K562 (cell line): ENCODE data around the gene CRYM. TPM values are rescaled to one million over a fixed set of nuclear protein-coding genes. Genes with fewer than 3 reads are reported as not detected.

Source experiments
- ATAC-seq: fragments of 200-7000 bp; cut with Tn5 transposase; 3 replicates; pipeline ENCODE4 v1.9.1; 2020; ENCODE audit warnings: moderate library complexity
- BruUV-seq: library from RNA; stranded (reverse); fragments of 400-500 nt; replicated peaks from 2 replicates; lab custom pipeline; 2021; lab: Mats Ljungman, UMichigan
- CTCF ChIA-PET: fragments of 300-600 bp; formaldehyde crosslinking; extraction: SDS; loops from one replicate; lab custom pipeline; 2021; ENCODE audit warnings: low intra/inter-chr PET ratio; lab: Yijun Ruan, JAX
- POLR2A ChIA-PET: fragments of 300-600, 350-650 bp; sonication (Branson Sonifier 250); formaldehyde crosslinking; extraction: SDS; loops from one replicate; lab custom pipeline; 2021; ENCODE audit warnings: antibody characterized with exemption, inconsistent platforms; lab: Yijun Ruan, JAX
- DNase-seq, 4 experiments: peaks; one replicate each; pipeline versions ENCODE4 v3.0.0 to v3.0.0-alpha.2; 2011 to 2018; ENCODE audit warnings: low spot score in 3 of 4, mixed read lengths in 3 of 4; ENCODE audit errors: extremely low read depth in 1 of 4
- FAIRE-seq: peaks from 2 replicates; lab custom pipeline; 2011; peaks lifted over from hg19 to GRCh38; lab: Jason Lieb, UNC
- H2AFZ ChIP-seq: 2 replicates; pipeline ENCODE4 v1.6.0; 2011; ENCODE audit warnings: low read depth, low read length, control low read depth, inconsistent platforms
- H3K27ac ChIP-seq: fragments of 200-600 bp; 3 replicates; pipeline ENCODE4 v1.8.0; 2011; ENCODE audit warnings: low read depth, mild to moderate bottlenecking, control low read depth, inconsistent platforms, low read length, moderate library complexity, mixed read lengths; ENCODE audit errors: extremely low read depth
- H3K27me3 ChIP-seq, 2 experiments: fragments of 300-600 bp in 1 of 2; 2 replicates in 1 of 2; 3 replicates in 1 of 2; pipeline versions ENCODE4 v1.6.0 to v1.8.0; 2011; ENCODE audit warnings: inconsistent platforms in 2 of 2, low read length in 2 of 2, mild to moderate bottlenecking in 1 of 2, mixed read lengths in 1 of 2, moderate library complexity in 1 of 2; ENCODE audit not compliant: control insufficient read depth in 2 of 2, insufficient read depth in 2 of 2
- H3K36me3 ChIP-seq: fragments of 300-600 bp; 3 replicates; pipeline ENCODE4 v1.8.0; 2011; ENCODE audit warnings: mild to moderate bottlenecking, low read length, inconsistent platforms; ENCODE audit not compliant: control insufficient read depth, insufficient read depth
- H3K4me1 ChIP-seq, 2 experiments: fragments of 200-600 bp in 1 of 2; replicated peaks in 1 of 2; 2 replicates in 1 of 2; 3 replicates in 1 of 2; pipeline versions ENCODE4 v1.5.1 to v1.8.0; 2011; ENCODE audit warnings: inconsistent platforms in 2 of 2, low read length in 2 of 2, mild to moderate bottlenecking in 1 of 2, mixed read lengths in 1 of 2, moderate library complexity in 1 of 2; ENCODE audit not compliant: control insufficient read depth in 2 of 2, insufficient read depth in 2 of 2
- H3K4me2 ChIP-seq: 2 replicates; pipeline ENCODE4 v1.6.1; 2011; ENCODE audit warnings: low read length, control low read depth, inconsistent platforms, mixed read lengths; ENCODE audit not compliant: insufficient read depth
- H3K4me3 ChIP-seq: fragments of 200-600 bp; sonication (generic), shearing (Covaris generic); 2 replicates; pipeline ENCODE4 v1.5.1; 2016; ENCODE audit warnings: control low read depth, inconsistent platforms
- H3K79me2 ChIP-seq: fragments of 200-600 bp; 3 replicates; pipeline ENCODE4 v1.8.0; 2011; ENCODE audit warnings: low read length, inconsistent platforms; ENCODE audit not compliant: control insufficient read depth, insufficient read depth
- H3K9ac ChIP-seq, 2 experiments: 2 replicates each; pipeline versions ENCODE4 v1.6.0 to v1.6.1; 2011; ENCODE audit warnings: low read depth in 2 of 2, low read length in 2 of 2, control low read depth in 1 of 2, inconsistent platforms in 1 of 2, mild to moderate bottlenecking in 1 of 2, mixed read lengths in 1 of 2; ENCODE audit not compliant: insufficient read depth in 1 of 2
- H3K9me1 ChIP-seq: one replicate; pipeline ENCODE4 v1.6.0; 2011; ENCODE audit warnings: inconsistent platforms, mild to moderate bottlenecking, low read length, moderate library complexity; ENCODE audit not compliant: control insufficient read depth, insufficient read depth
- H3K9me3 ChIP-seq: replicated peaks from 2 replicates; pipeline ENCODE4 v1.5.1; 2011; ENCODE audit warnings: low read depth, low read length, inconsistent platforms; ENCODE audit not compliant: control insufficient read depth, insufficient read depth
- H4K20me1 ChIP-seq: replicated peaks from 2 replicates; pipeline ENCODE4 v1.6.1; 2011; ENCODE audit warnings: low read length, inconsistent platforms, mixed read lengths; ENCODE audit not compliant: control insufficient read depth, insufficient read depth
- CEBPB ChIP-seq: fragments of 450-650 bp; IDR thresholded peaks from 2 replicates; pipeline ENCODE4 v1.6.1; 2016; ENCODE audit warnings: missing genetic modification characterization, missing compliant biosample characterization
- CEBPG ChIP-seq, 3 experiments: fragments of 200-800 bp in 1 of 3; sonication (Bioruptor generic) in 1 of 3; sonication (generic) in 1 of 3; formaldehyde crosslinking in 1 of 3; IDR thresholded peaks in 2 of 3; conservative IDR thresholded peaks in 1 of 3; 2 replicates each; pipeline versions ENCODE4 v1.6.1 to v1.8.0; 2016 to 2022; ENCODE audit warnings: missing compliant biosample characterization in 2 of 3, missing genetic modification characterization in 2 of 3, mild to moderate bottlenecking in 1 of 3, missing genetic modification reagents in 1 of 3
- PRPF4 ChIP-seq: fragments of 200-400 bp; formaldehyde crosslinking; IDR thresholded peaks from one replicate; pipeline ENCODE4 v1.6.1; 2017; ENCODE audit warnings: low read length, low read depth, mild to moderate bottlenecking; ENCODE audit not compliant: insufficient read depth, poor library complexity, severe bottlenecking
- RBM39 ChIP-seq: fragments of 200-400 bp; formaldehyde crosslinking; optimal IDR thresholded peaks from 2 replicates; pipeline ENCODE3; 2018; ENCODE audit warnings: low read depth, low read length
- ZNF507 ChIP-seq: conservative IDR thresholded peaks from 2 replicates; pipeline ENCODE4 v1.6.1; 2017; ENCODE audit warnings: missing genetic modification characterization, missing compliant biosample characterization
- WGBS: fragments of 100-300 bp; shearing (Covaris generic); methylation state at CpG from one replicate; pipeline ENCODE4 v1.1.6; 2016; ENCODE audit warnings: low coverage, mixed read lengths; ENCODE audit not compliant: insufficient coverage; ENCODE audit errors: missing lambda C conversion rate; 5-methylcytosine and 5-hydroxymethylcytosine counted together
- in situ Hi-C: fragments of 300-500 bp; cut with MboI; formaldehyde crosslinking; loops from 4 replicates; pipeline ENCODE4 v1.15.0; 2018; ENCODE audit warnings: inconsistent platforms, mixed read lengths
- intact Hi-C: fragments of 100-400 bp; cut with micrococcal nuclease; formaldehyde crosslinking; loops from 2 replicates; pipeline ENCODE4 v1.14.2; 2022
- polyA plus RNA-seq, 8 experiments: library from polyadenylated mRNA; depleted of rRNA in 4 of 8; stranded (reverse) in 5 of 8; unstranded in 3 of 8; fragments of >200 nt; fragmentation: Nextera tagmentation in 2 of 8; fragmentation: Illumina TruSeq in 1 of 8; extraction: Ambion mirVana in 2 of 8; extraction: Trizol in 1 of 8; gene quantifications; 2 replicates each; pipeline versions ENCODE4 v1.2.1 to v1.2.3, GENCODE V29; 2011 to 2014; ENCODE audit warnings: inconsistent platforms in 1 of 8, missing spikeins in 1 of 8
- total RNA-seq, 7 experiments: library from RNA; depleted of rRNA in 6 of 7; stranded (reverse); fragments of >200 nt in 6 of 7; fragmentation: Illumina TruSeq in 2 of 7; extraction: Trizol in 2 of 7; gene quantifications; 2 replicates each; pipeline versions ENCODE4 v1.2.1 to v1.2.3, GENCODE V29; 2011 to 2021; ENCODE audit warnings: low replicate concordance in 1 of 7
- TF ChIP-seq, protein P1 (sequence below): sonication (generic); formaldehyde crosslinking; IDR thresholded peaks from 2 replicates; pipeline ENCODE4 v1.8.1; 2023; ENCODE audit warnings: mild to moderate bottlenecking, missing genetic modification reagents, moderate library complexity
- TF ChIP-seq, protein P2 (sequence below): fragments of 200-800 bp; sonication (Bioruptor generic); IDR thresholded peaks from 2 replicates; pipeline ENCODE4 v1.6.1; 2017; ENCODE audit warnings: missing genetic modification characterization, missing compliant biosample characterization
- TF ChIP-seq, protein P3 (sequence below): IDR thresholded peaks from 2 replicates; pipeline ENCODE4 v1.6.1; 2012; ENCODE audit warnings: low read depth, low read length, improper control_type of control experiment, borderline replicate concordance

The CRYM gene
- total and polyA plus RNA-seq, 9 of the 15 experiments (the other 6 are each of a cell fraction or from before 2014, with no cell fraction given), result 0.08 to 0.98 (median 0.47) TPM

DNA sequence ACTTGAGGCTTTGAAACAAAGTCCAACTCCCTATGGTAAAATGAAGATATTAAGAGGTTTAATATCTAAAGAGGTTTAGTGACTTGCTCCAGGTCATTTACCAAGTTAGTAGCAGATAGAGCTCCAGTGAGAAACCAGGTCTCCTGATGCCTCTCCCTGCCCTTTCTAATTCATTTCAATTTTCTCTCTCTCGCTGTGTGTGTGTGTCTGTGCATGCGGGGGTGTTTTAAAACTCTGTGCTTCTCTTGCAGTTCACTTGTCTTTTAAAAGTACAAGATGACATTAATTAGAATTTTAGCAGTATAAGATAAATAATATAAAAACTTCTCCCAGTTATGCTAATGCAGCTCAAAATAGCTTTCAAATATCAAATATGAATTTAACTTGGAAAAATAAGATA, 58.5 kb downstream of the CRYM start (continued):
- no peak for TF ChIP-seq PRPF4
- TF ChIP-seq, protein P1, sequence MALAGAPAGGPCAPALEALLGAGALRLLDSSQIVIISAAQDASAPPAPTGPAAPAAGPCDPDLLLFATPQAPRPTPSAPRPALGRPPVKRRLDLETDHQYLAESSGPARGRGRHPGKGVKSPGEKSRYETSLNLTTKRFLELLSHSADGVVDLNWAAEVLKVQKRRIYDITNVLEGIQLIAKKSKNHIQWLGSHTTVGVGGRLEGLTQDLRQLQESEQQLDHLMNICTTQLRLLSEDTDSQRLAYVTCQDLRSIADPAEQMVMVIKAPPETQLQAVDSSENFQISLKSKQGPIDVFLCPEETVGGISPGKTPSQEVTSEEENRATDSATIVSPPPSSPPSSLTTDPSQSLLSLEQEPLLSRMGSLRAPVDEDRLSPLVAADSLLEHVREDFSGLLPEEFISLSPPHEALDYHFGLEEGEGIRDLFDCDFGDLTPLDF (CRISPR knock-in tag), result no peak

DNA sequence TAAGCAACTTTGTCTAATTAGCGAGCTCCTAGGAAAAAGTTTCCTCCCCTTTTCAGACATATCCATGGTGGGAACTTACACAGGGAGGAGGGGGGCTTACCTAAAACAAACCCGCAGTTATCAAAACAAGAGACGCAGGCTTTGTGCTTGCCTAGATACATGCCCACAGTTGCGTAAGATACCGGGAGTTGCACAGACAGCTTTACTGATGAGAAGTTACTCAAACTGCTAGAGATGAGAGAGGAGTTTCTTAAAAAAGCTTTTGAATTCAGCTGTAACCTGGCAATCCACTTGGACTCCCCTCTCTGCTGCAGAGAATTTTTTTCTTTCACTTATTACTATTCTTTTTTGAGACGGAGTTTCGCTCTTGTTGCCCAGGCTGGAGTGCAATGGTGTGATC, 59.9 kb downstream of the CRYM start:
- Histone ChIP-seq H4K20me1 (no peaks in the 10 kb centered on the region), H3K9ac (no peak overlapping the region), H3K9me1 (no peaks in the 10 kb centered on the region), H3K4me1 (peaks cover 0 to 8% of the 10 kb centered on the region in 2 experiments; a peak in 2 of 5 replicates), H3K36me3 (no peaks in the 10 kb centered on the region), H3K79me2 (no peaks in the 10 kb centered on the region), H3K4me2 (no peak overlapping the region), H3K27me3 (peaks cover 14 to 16% of the 10 kb centered on the region in 2 experiments; a peak in 4 of 5 replicates), H3K9me3 (no peaks in the 10 kb centered on the region), H2AFZ (no peak overlapping the region), H3K27ac (no peak overlapping the region), H3K4me3 (no peak overlapping the region)
- intact Hi-C loops, result no loop called here
- DNase-seq, result no peak
- ChIA-PET CTCF (no interaction called here), POLR2A (interaction anchor here (1.0 kb wide), 1 partner anchor 59 kb away, joined by 5 read pairs; no protein-coding TSS in a partner anchor)
- no TSS peak for BruUV-seq
- ATAC-seq, result no peak
- in situ Hi-C loops, result no loop called here
- TF ChIP-seq CEBPB (tag) (peak; percentile 91), ZNF507 (no peak), RBM39 (no peak), CEBPG (CRISPR knock-in tag; IDR thresholded peaks at IDR 0.05) (peak; percentile 56), CEBPG (tag; conservative IDR thresholded peaks at IDR 0.05 in 1 of 2, IDR thresholded peaks at IDR 0.05 in 1 of 2) (peak; percentile 74 to 91)
- TF ChIP-seq, protein P2, sequence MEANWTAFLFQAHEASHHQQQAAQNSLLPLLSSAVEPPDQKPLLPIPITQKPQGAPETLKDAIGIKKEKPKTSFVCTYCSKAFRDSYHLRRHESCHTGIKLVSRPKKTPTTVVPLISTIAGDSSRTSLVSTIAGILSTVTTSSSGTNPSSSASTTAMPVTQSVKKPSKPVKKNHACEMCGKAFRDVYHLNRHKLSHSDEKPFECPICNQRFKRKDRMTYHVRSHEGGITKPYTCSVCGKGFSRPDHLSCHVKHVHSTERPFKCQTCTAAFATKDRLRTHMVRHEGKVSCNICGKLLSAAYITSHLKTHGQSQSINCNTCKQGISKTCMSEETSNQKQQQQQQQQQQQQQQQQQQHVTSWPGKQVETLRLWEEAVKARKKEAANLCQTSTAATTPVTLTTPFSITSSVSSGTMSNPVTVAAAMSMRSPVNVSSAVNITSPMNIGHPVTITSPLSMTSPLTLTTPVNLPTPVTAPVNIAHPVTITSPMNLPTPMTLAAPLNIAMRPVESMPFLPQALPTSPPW (CRISPR knock-in tag), result peak; percentile 24; the same call in 1 of the 2 replicates
- TF ChIP-seq, protein P3, sequence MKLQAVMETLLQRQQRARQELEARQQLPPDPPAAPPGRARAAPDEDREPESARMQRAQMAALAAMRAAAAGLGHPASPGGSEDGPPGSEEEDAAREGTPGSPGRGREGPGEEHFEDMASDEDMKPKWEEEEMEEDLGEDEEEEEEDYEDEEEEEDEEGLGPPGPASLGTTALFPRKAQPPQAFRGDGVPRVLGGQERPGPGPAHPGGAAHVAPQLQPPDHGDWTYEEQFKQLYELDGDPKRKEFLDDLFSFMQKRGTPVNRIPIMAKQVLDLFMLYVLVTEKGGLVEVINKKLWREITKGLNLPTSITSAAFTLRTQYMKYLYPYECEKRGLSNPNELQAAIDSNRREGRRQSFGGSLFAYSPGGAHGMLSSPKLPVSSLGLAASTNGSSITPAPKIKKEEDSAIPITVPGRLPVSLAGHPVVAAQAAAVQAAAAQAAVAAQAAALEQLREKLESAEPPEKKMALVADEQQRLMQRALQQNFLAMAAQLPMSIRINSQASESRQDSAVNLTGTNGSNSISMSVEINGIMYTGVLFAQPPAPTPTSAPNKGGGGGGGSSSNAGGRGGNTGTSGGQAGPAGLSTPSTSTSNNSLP, result no peak
- WGBS, result 1% methylated on average over 7 of the region's 7 CpGs
- FAIRE-seq, result no peak
